OCI-LY3 (cell line): ENCODE measurements around the gene PDE3A.

Experiments
- H2AFZ ChIP-seq: fragments of 200-600, 300-600 bp; shearing (Covaris generic); 2 replicates; pipeline ENCODE4 v1.6.0; 2014; ENCODE audit warnings: antibody characterized with exemption, low read depth, low read length
- H3K27ac ChIP-seq: fragments of 200-600, 300-600 bp; sonication (generic); 2 replicates; pipeline ENCODE4 v1.5.1; 2014; ENCODE audit warnings: mild to moderate bottlenecking, low read length, moderate library complexity, mixed read lengths
- H3K27me3 ChIP-seq: fragments of 200-600, 300-600 bp; sonication (generic); 2 replicates; pipeline ENCODE4 v1.6.1; 2014; ENCODE audit warnings: low read depth, low read length, mixed read lengths
- H3K36me3 ChIP-seq: fragments of 200-600, 300-600 bp; sonication (generic); replicated peaks from 2 replicates; pipeline ENCODE3; 2014; ENCODE audit warnings: low read depth, low read length, mixed read lengths
- H3K4me1 ChIP-seq: fragments of 300-600, 200-600 bp; sonication (generic); 2 replicates; pipeline ENCODE4 v1.6.1; 2014; ENCODE audit warnings: low read length, mixed read lengths
- H3K4me2 ChIP-seq: fragments of 200-600, 300-600 bp; sonication (generic); 2 replicates; pipeline ENCODE4 v1.6.1; 2014; ENCODE audit warnings: low read length, mixed read lengths
- H3K4me3 ChIP-seq: fragments of 300-600, 200-600 bp; sonication (generic); 2 replicates; pipeline ENCODE4 v1.5.1; 2014; ENCODE audit warnings: antibody characterized with exemption, mild to moderate bottlenecking, low read length, moderate library complexity
- H3K79me2 ChIP-seq: fragments of 300-600, 200-600 bp; shearing (Covaris generic); 2 replicates; pipeline ENCODE4 v1.6.1; 2014; ENCODE audit warnings: mild to moderate bottlenecking, low read length, mixed read lengths
- H3K9ac ChIP-seq: fragments of 300-600, 200-600 bp; shearing (Covaris generic); 2 replicates; pipeline ENCODE4 v1.6.0; 2014; ENCODE audit warnings: mild to moderate bottlenecking, low read length, moderate library complexity
- H3K9me3 ChIP-seq: fragments of 200-600, 300-600 bp; shearing (Covaris generic); 2 replicates; pipeline ENCODE4 v1.6.1; 2014; ENCODE audit warnings: low read length, mixed read lengths; ENCODE audit not compliant: insufficient read depth
- H4K20me1 ChIP-seq: fragments of 200-600, 300-600 bp; sonication (generic); 2 replicates; pipeline ENCODE4 v1.6.1; 2016; ENCODE audit warnings: low read length, mixed read lengths; ENCODE audit not compliant: insufficient read depth
- CTCF ChIP-seq: fragments of 200-600, 300-600 bp; sonication (generic); IDR thresholded peaks from 2 replicates; pipeline ENCODE4 v1.5.1; 2014; ENCODE audit warnings: antibody characterized with exemption, low read length, low read depth
- EZH2phosphoT487 ChIP-seq: fragments of 200-600 bp; shearing (Covaris generic); IDR thresholded peaks from 2 replicates; pipeline ENCODE4 v1.6.1; 2018; ENCODE audit warnings: antibody characterized with exemption, mixed run types, low read depth

The PDE3A gene

GRCh38 chr12:20393707-20394106, 25.4 kb downstream of the PDE3A start:
- Histone ChIP-seq H3K9me3 (no peaks in the 10 kb centered on the region), H3K4me2 (no peak overlapping the region), H3K27ac (no peak overlapping the region), H2AFZ (no peak overlapping the region), H4K20me1 (no peaks in the 10 kb centered on the region), H3K4me3 (no peak overlapping the region), H3K9ac (no peak overlapping the region), H3K4me1 (no peaks in the 10 kb centered on the region), H3K27me3 (no peaks in the 10 kb centered on the region), H3K36me3 (no peaks in the 10 kb centered on the region), H3K79me2 (no peaks in the 10 kb centered on the region)
- TF ChIP-seq CTCF (no peak), EZH2phosphoT487 (no peak)

GRCh38 chr12:20395791-20396550, 27.6 kb downstream of the PDE3A start:
- no peak for TF ChIP-seq EZH2phosphoT487
- TF ChIP-seq CTCF, result no peak
- Histone ChIP-seq H4K20me1 (no peaks in the 10 kb centered on the region), H3K27ac (no peak overlapping the region), H3K36me3 (no peaks in the 10 kb centered on the region), H3K79me2 (no peaks in the 10 kb centered on the region), H3K9me3 (no peaks in the 10 kb centered on the region), H3K4me1 (no peaks in the 10 kb centered on the region), H3K27me3 (no peaks in the 10 kb centered on the region), H3K4me2 (no peak overlapping the region), H3K4me3 (no peak overlapping the region), H2AFZ (no peak overlapping the region), H3K9ac (no peak overlapping the region)

- Histone ChIP-seq H3K36me3 (no peaks in the 10 kb centered on the region), H3K4me2 (no peak overlapping the region), H2AFZ (no peak overlapping the region), H3K9me3 (no peaks in the 10 kb centered on the region), H3K9ac (no peak overlapping the region), H3K79me2 (no peaks in the 10 kb centered on the region), H3K4me1 (no peaks in the 10 kb centered on the region), H3K27ac (no peak overlapping the region), H3K27me3 (no peaks in the 10 kb centered on the region), H3K4me3 (no peak overlapping the region), H4K20me1 (no peaks in the 10 kb centered on the region)
- TF ChIP-seq CTCF (no peak), EZH2phosphoT487 (no peak)
Measured at GRCh38 chr12:20398686-20399085, 30.3 kb downstream of the PDE3A start.

GRCh38 chr12:20400003-20400402, 31.7 kb downstream of the PDE3A start:
- Histone ChIP-seq H3K4me1 (peaks cover 4% of the 10 kb centered on the region), H3K27ac (no peak overlapping the region), H3K9me3 (no peaks in the 10 kb centered on the region), H3K9ac (no peak overlapping the region), H3K36me3 (no peaks in the 10 kb centered on the region), H3K27me3 (no peaks in the 10 kb centered on the region), H4K20me1 (no peaks in the 10 kb centered on the region), H3K4me2 (no peak overlapping the region), H3K4me3 (no peak overlapping the region), H2AFZ (no peak overlapping the region), H3K79me2 (no peaks in the 10 kb centered on the region)
- TF ChIP-seq EZH2phosphoT487 (no peak), CTCF (no peak)
